HepG2 (cell line): ENCODE results near the gene RNF114. TPM values are rescaled to one million over a fixed set of nuclear protein-coding genes. Genes with fewer than 3 reads are reported as not detected.

Experiments used
- AGO2 ChIP-seq: fragments of 200-400 bp; formaldehyde crosslinking; optimal IDR thresholded peaks from 2 replicates; pipeline ENCODE3; 2017; ENCODE audit warnings: mild to moderate bottlenecking, low read depth, low read length, moderate library complexity
- ARID2 ChIP-seq: sonication (generic); formaldehyde crosslinking; IDR thresholded peaks from 2 replicates; pipeline ENCODE4 v1.8.1; 2022; ENCODE audit warnings: mild to moderate bottlenecking, missing genetic modification reagents, borderline replicate concordance
- ARNT2 ChIP-seq: sonication (generic); formaldehyde crosslinking; IDR thresholded peaks from 2 replicates; pipeline ENCODE4 v1.8.0; 2022; ENCODE audit warnings: mild to moderate bottlenecking, low read depth, missing genetic modification reagents, moderate library complexity
- ATM ChIP-seq: fragments of 450-650 bp; IDR thresholded peaks from 2 replicates; pipeline ENCODE4 v1.7.1; 2017; ENCODE audit warnings: mild to moderate bottlenecking, borderline replicate concordance
- CBX1 ChIP-seq: IDR thresholded peaks from one replicate; pipeline ENCODE4 v1.6.1; 2016; ENCODE audit warnings: antibody characterized with exemption, low read depth
- ELF4 ChIP-seq: sonication (generic); formaldehyde crosslinking; IDR thresholded peaks from 2 replicates; pipeline ENCODE4 v1.5.0; 2020; ENCODE audit warnings: missing genetic modification reagents, mild to moderate bottlenecking, moderate library complexity, borderline replicate concordance
- GABPA ChIP-seq, 2 experiments: IDR thresholded peaks; 2 replicates each; pipeline ENCODE4 v1.6.1; 2011 to 2016; ENCODE audit warnings: low read depth in 2 of 2, low read length in 1 of 2, missing biosample characterization in 1 of 2, missing genetic modification characterization in 1 of 2
- HES4 ChIP-seq: sonication (generic); formaldehyde crosslinking; IDR thresholded peaks from 2 replicates; pipeline ENCODE4 v1.9.0; 2021; ENCODE audit warnings: mild to moderate bottlenecking, missing genetic modification reagents, borderline replicate concordance
- KDM5A ChIP-seq: fragments of 200-600 bp; sonication (generic); IDR thresholded peaks from 2 replicates; pipeline ENCODE4 v1.7.0; 2018; ENCODE audit warnings: antibody characterized with exemption, mild to moderate bottlenecking, low read length, borderline replicate concordance
- KMT2B ChIP-seq: IDR thresholded peaks from 2 replicates; pipeline ENCODE4 v1.6.1; 2016; ENCODE audit warnings: missing genetic modification reagents, missing compliant biosample characterization
- MXD4 ChIP-seq: IDR thresholded peaks from 2 replicates; pipeline ENCODE4 v1.6.1; 2016; ENCODE audit warnings: mild to moderate bottlenecking, missing biosample characterization, missing genetic modification reagents
- ONECUT2 ChIP-seq: sonication (generic); formaldehyde crosslinking; IDR thresholded peaks from 2 replicates; pipeline ENCODE4 v1.4.0; 2020; ENCODE audit warnings: missing genetic modification reagents
- RNF219 ChIP-seq: sonication (generic); formaldehyde crosslinking; IDR thresholded peaks from 2 replicates; pipeline ENCODE4 v1.5.0; 2020; ENCODE audit warnings: mild to moderate bottlenecking, missing genetic modification reagents
- SP1 ChIP-seq, 2 experiments: fragments of 450-650 bp in 1 of 2; sonication (generic) in 1 of 2; formaldehyde crosslinking in 1 of 2; IDR thresholded peaks; 2 replicates each; pipeline versions ENCODE4 v1.4.0 to v1.6.1; 2016 to 2020; ENCODE audit warnings: missing genetic modification reagents in 1 of 2
- TMF1 ChIP-seq: sonication (generic); formaldehyde crosslinking; IDR thresholded peaks from 2 replicates; pipeline ENCODE4 v1.8.1; 2022; ENCODE audit warnings: low read depth, missing genetic modification reagents
- ZHX1 ChIP-seq: sonication (generic); formaldehyde crosslinking; IDR thresholded peaks from 2 replicates; pipeline ENCODE4 v1.8.1; 2022; ENCODE audit warnings: low read depth, mild to moderate bottlenecking, missing genetic modification reagents
- ZNF296 ChIP-seq: sonication (generic); formaldehyde crosslinking; conservative IDR thresholded peaks from 2 replicates; pipeline ENCODE4 v1.5.0; 2020; ENCODE audit warnings: mild to moderate bottlenecking, missing genetic modification reagents
- ZNF674 ChIP-seq: sonication (generic); formaldehyde crosslinking; IDR thresholded peaks from 2 replicates; pipeline ENCODE4 v1.5.0; 2020; ENCODE audit warnings: low read depth, mild to moderate bottlenecking, missing genetic modification reagents
- ZNF768 ChIP-seq: sonication (generic); formaldehyde crosslinking; IDR thresholded peaks from 2 replicates; pipeline ENCODE4 v1.4.0; 2020; ENCODE audit warnings: missing genetic modification reagents
- polyA plus RNA-seq, 8 experiments: library from polyadenylated mRNA; depleted of rRNA in 3 of 8; stranded (reverse) in 7 of 8; unstranded in 1 of 8; fragments of >200 nt; fragmentation: Illumina TruSeq in 4 of 8; extraction: Trizol in 4 of 8; gene quantifications; 2 replicates each; pipeline versions ENCODE4 v1.2.1 to v1.2.3, GENCODE V29; 2011 to 2016; ENCODE audit warnings: low read depth in 4 of 8, missing spikeins in 1 of 8, mixed read lengths in 1 of 8; ENCODE audit not compliant: insufficient read depth in 1 of 8
- total RNA-seq, 5 experiments: library from RNA; depleted of rRNA; stranded (reverse); fragments of >200 nt; fragmentation: Illumina TruSeq; extraction: Trizol; gene quantifications; 2 replicates each; pipeline ENCODE4 v1.2.3, GENCODE V29; 2016; ENCODE audit warnings: low read depth in 1 of 5
- TF ChIP-seq, protein P1 (sequence below): sonication (generic); formaldehyde crosslinking; IDR thresholded peaks from 2 replicates; pipeline ENCODE4 v1.5.1; 2020; ENCODE audit warnings: mild to moderate bottlenecking, missing genetic modification reagents, borderline replicate concordance

Gene RNF114
- total and polyA plus RNA-seq, 2 of the 13 experiments (the other 11 are each of a cell fraction or from before 2014, with no cell fraction given) = 119 to 126 TPM

- TF ChIP-seq ONECUT2 (CRISPR knock-in tag) = no peak
- TF ChIP-seq RNF219 (CRISPR knock-in tag) = no peak
- no peak for TF ChIP-seq ARID2 (CRISPR knock-in tag)
- TF ChIP-seq ELF4 = no peak
- TF ChIP-seq CBX1 = no peak
- no peak for TF ChIP-seq KDM5A
- no peak for TF ChIP-seq ZNF296 (CRISPR knock-in tag)
- TF ChIP-seq AGO2 = no peak
- no peak for TF ChIP-seq SP1 (IDR thresholded peaks at IDR 0.05)
- TF ChIP-seq SP1 (CRISPR knock-in tag; IDR thresholded peaks at IDR 0.05) = no peak
- TF ChIP-seq, protein P1, sequence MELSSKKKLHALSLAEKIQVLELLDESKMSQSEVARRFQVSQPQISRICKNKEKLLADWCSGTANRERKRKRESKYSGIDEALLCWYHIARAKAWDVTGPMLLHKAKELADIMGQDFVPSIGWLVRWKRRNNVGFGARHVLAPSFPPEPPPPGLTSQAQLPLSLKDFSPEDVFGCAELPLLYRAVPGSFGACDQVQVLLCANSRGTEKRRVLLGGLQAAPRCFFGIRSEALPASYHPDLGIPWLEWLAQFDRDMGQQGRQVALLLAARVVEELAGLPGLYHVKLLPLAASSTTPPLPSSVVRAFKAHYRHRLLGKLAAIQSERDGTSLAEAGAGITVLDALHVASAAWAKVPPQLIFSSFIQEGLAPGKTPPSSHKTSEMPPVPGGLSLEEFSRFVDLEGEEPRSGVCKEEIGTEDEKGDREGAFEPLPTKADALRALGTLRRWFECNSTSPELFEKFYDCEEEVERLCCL = no peak
- peak; percentile 67; the same call in 1 of the 2 replicates for TF ChIP-seq KMT2B
- TF ChIP-seq HES4 (CRISPR knock-in tag) = no peak
- no peak for TF ChIP-seq ZNF674 (CRISPR knock-in tag)
- TF ChIP-seq GABPA (IDR thresholded peaks at IDR 0.05; ENCODE audit: low read depth, low read length) = no peak
- TF ChIP-seq GABPA (CRISPR knock-in tag; IDR thresholded peaks at IDR 0.05; ENCODE audit: low read depth) = peak; percentile 60; the same call in 1 of the 2 replicates
- peak; percentile 62; the same call in 1 of the 2 replicates for TF ChIP-seq MXD4 (CRISPR knock-in tag)
- TF ChIP-seq ATM = no peak
- no peak for TF ChIP-seq ZNF768 (CRISPR knock-in tag)
- TF ChIP-seq TMF1 (CRISPR knock-in tag) = no peak
- no peak for TF ChIP-seq ARNT2
- no peak for TF ChIP-seq ZHX1
Observed at GRCh38 chr20:49928411-49929141, 7.6 kb upstream of the RNF114 start (continued).
